Measurements from ENCODE around the gene NIN. TPM values are rescaled to one million over a fixed set of nuclear protein-coding genes. Genes with fewer than 3 reads are reported as not detected.

NIN gene
- total RNA-seq, 1 experiment from 2014 or later = 37.1 TPM

DNA sequence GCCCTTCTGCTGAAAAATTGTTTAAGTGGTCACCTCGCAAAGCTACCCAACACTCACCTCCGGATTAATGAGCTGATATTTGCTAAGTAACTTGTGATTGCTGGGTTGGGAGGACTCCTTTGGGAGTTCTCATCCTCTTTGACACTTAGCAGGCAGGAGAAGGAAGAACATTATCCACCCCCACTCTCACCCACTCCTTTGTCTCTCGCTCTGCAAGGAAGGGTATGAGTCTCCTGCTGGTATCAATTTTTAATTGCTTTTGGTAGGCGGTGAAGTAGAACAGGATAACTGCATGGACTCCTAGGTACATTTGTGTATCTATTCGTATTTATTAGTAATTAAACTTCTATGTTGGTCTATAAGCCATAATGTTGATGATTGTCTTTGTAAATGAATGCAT, 34.0 kb upstream of the NIN start:
- H3K36me3 ChIP-seq (ENCODE audit: control insufficient read depth, insufficient read depth, low read length) = no peaks in the 10 kb centered on the region
- no TSS peak for BruUV-seq (replicated peaks)
- POLR2A ChIA-PET = no interaction called here
- no peak overlapping the region for H3K27ac ChIP-seq (ENCODE audit: low read length)
- ATAC-seq (no peak), DNase-seq (ENCODE audit: low read depth, low spot score) (no peak)
- in situ Hi-C loops (cut with HindIII; ENCODE audit: low pct_unique_long_range_greater_than_20kb, low sequenced_read_pairs) = no loop called here
- CTCF ChIA-PET = no interaction called here
- H3K4me3 ChIP-seq (ENCODE audit: low read depth in 2 of 2, low read length in 2 of 2) = no peak overlapping the region
- H3K4me1 ChIP-seq (ENCODE audit: control insufficient read depth, insufficient read depth, low read length) = no peaks in the 10 kb centered on the region; the same call in 1 of the 2 replicates
- TF ChIP-seq SIN3A (IDR thresholded peaks at IDR 0.05; ENCODE audit: borderline replicate concordance, insufficient read depth, low read depth, low read length) (no peak), TCF7L2 (IDR thresholded peaks at IDR 0.05; ENCODE audit: low read depth, low read length) (no peak), POLR2AphosphoS5 (IDR thresholded peaks at IDR 0.05; ENCODE audit: low read depth, low read length) (no peak)
- TF ChIP-seq, protein P1, sequence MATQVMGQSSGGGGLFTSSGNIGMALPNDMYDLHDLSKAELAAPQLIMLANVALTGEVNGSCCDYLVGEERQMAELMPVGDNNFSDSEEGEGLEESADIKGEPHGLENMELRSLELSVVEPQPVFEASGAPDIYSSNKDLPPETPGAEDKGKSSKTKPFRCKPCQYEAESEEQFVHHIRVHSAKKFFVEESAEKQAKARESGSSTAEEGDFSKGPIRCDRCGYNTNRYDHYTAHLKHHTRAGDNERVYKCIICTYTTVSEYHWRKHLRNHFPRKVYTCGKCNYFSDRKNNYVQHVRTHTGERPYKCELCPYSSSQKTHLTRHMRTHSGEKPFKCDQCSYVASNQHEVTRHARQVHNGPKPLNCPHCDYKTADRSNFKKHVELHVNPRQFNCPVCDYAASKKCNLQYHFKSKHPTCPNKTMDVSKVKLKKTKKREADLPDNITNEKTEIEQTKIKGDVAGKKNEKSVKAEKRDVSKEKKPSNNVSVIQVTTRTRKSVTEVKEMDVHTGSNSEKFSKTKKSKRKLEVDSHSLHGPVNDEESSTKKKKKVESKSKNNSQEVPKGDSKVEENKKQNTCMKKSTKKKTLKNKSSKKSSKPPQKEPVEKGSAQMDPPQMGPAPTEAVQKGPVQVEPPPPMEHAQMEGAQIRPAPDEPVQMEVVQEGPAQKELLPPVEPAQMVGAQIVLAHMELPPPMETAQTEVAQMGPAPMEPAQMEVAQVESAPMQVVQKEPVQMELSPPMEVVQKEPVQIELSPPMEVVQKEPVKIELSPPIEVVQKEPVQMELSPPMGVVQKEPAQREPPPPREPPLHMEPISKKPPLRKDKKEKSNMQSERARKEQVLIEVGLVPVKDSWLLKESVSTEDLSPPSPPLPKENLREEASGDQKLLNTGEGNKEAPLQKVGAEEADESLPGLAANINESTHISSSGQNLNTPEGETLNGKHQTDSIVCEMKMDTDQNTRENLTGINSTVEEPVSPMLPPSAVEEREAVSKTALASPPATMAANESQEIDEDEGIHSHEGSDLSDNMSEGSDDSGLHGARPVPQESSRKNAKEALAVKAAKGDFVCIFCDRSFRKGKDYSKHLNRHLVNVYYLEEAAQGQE (IDR thresholded peaks at IDR 0.05; ENCODE audit: insufficient read depth in 1 of 2, low read depth in 2 of 2, low read length in 1 of 2) = no peak
- TF ChIP-seq, protein P2, sequence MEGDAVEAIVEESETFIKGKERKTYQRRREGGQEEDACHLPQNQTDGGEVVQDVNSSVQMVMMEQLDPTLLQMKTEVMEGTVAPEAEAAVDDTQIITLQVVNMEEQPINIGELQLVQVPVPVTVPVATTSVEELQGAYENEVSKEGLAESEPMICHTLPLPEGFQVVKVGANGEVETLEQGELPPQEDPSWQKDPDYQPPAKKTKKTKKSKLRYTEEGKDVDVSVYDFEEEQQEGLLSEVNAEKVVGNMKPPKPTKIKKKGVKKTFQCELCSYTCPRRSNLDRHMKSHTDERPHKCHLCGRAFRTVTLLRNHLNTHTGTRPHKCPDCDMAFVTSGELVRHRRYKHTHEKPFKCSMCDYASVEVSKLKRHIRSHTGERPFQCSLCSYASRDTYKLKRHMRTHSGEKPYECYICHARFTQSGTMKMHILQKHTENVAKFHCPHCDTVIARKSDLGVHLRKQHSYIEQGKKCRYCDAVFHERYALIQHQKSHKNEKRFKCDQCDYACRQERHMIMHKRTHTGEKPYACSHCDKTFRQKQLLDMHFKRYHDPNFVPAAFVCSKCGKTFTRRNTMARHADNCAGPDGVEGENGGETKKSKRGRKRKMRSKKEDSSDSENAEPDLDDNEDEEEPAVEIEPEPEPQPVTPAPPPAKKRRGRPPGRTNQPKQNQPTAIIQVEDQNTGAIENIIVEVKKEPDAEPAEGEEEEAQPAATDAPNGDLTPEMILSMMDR (IDR thresholded peaks at IDR 0.05) = no peak
- H3K9me3 ChIP-seq (ENCODE audit: control insufficient read depth, insufficient read depth, low read depth, low read length) = no peaks in the 10 kb centered on the region
- H3K27me3 ChIP-seq (ENCODE audit: control insufficient read depth, insufficient read depth, low read length) = peaks cover 16% of the 10 kb centered on the region
- intact Hi-C loops (cut with micrococcal nuclease; ENCODE audit: unreplicated experiment) = loop anchor here (10.0 kb wide), 1 partner anchor 260 kb away; no protein-coding TSS in a partner anchor

DNA sequence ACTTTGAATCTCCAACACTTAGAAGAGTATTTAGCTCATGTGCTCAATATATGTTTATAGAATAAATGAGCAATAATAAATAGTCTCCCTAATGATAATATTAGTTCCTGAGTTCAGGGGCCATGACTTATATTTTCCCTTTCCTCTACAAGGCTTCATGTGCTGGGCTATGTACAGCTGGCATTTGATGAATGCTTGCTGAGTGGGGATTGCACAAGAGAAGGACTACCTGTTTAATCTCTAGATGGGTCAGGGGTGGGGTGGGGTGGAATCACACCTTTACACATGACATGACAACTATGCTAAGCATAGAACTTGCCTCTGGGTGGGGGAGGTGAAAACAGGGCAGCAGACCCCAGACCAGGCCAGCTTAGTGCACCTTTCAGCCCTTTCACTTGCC, 33.3 kb upstream of the NIN start:
- in situ Hi-C loops (cut with HindIII; ENCODE audit: low pct_unique_long_range_greater_than_20kb, low sequenced_read_pairs) = no loop called here
- BruUV-seq (replicated peaks) = no TSS peak
- Histone ChIP-seq H3K4me1 (ENCODE audit: control insufficient read depth, insufficient read depth, low read length) (no peaks in the 10 kb centered on the region; the same call in 1 of the 2 replicates), H3K9me3 (ENCODE audit: control insufficient read depth, insufficient read depth, low read depth, low read length) (no peaks in the 10 kb centered on the region), H3K27me3 (ENCODE audit: control insufficient read depth, insufficient read depth, low read length) (peaks cover 12% of the 10 kb centered on the region), H3K27ac (ENCODE audit: low read length) (no peak overlapping the region), H3K4me3 (ENCODE audit: low read depth in 2 of 2, low read length in 2 of 2) (no peak overlapping the region), H3K36me3 (ENCODE audit: control insufficient read depth, insufficient read depth, low read length) (no peaks in the 10 kb centered on the region)
- intact Hi-C loops (cut with micrococcal nuclease; ENCODE audit: unreplicated experiment) = loop anchor here (10.0 kb wide), 1 partner anchor 259 kb away; no protein-coding TSS in a partner anchor
- CTCF ChIA-PET = no interaction called here
- POLR2A ChIA-PET = no interaction called here
- TF ChIP-seq, protein P1 (IDR thresholded peaks at IDR 0.05; ENCODE audit: insufficient read depth in 1 of 2, low read depth in 2 of 2, low read length in 1 of 2) = no peak
- TF ChIP-seq POLR2AphosphoS5 (IDR thresholded peaks at IDR 0.05; ENCODE audit: low read depth, low read length) = no peak
- TF ChIP-seq SIN3A (IDR thresholded peaks at IDR 0.05; ENCODE audit: borderline replicate concordance, insufficient read depth, low read depth, low read length) = no peak
- TF ChIP-seq TCF7L2 (IDR thresholded peaks at IDR 0.05; ENCODE audit: low read depth, low read length) = no peak
- TF ChIP-seq, protein P2 (IDR thresholded peaks at IDR 0.05) = no peak
- ATAC-seq (no peak), DNase-seq (ENCODE audit: low read depth, low spot score) (no peak)
